ENCODE results near the gene TCP11L2.
A peak's percentile ranks its signal among the peaks of the same experiment; 100 is the strongest.
"Not testable (repeated sequence)": the region's sequence is repeated elsewhere in the genome, so short reads cannot be mapped to it uniquely, and the experiment has no call there.

The TCP11L2 gene

GRCh38 chr12:106275458-106275857 lies 27.1 kb upstream of the TCP11L2 start:
- Mint-ChIP-seq H3K4me3 (no peak overlapping the region), H3K36me3 (ENCODE audit: low read depth) (no peaks in the 10 kb centered on the region), H3K4me1 (ENCODE audit: low read depth) (no peaks in the 10 kb centered on the region), H3K27me3 (no peaks in the 10 kb centered on the region), H3K27ac (no peak overlapping the region), H3K9me3 (no peaks in the 10 kb centered on the region)
- DNase-seq, result no peak

GRCh38 chr12:106276032-106276740 lies 26.3 kb upstream of the TCP11L2 start:
- no peaks in the 10 kb centered on the region for H3K27me3 Mint-ChIP-seq
- H3K9me3 Mint-ChIP-seq, result no peaks in the 10 kb centered on the region
- H3K4me3 Mint-ChIP-seq, result no peak overlapping the region
- no peak for DNase-seq
- no peaks in the 10 kb centered on the region for H3K4me1 Mint-ChIP-seq (ENCODE audit: low read depth)
- H3K27ac Mint-ChIP-seq, result no peak overlapping the region
- no peaks in the 10 kb centered on the region for H3K36me3 Mint-ChIP-seq (ENCODE audit: low read depth)

DNA sequence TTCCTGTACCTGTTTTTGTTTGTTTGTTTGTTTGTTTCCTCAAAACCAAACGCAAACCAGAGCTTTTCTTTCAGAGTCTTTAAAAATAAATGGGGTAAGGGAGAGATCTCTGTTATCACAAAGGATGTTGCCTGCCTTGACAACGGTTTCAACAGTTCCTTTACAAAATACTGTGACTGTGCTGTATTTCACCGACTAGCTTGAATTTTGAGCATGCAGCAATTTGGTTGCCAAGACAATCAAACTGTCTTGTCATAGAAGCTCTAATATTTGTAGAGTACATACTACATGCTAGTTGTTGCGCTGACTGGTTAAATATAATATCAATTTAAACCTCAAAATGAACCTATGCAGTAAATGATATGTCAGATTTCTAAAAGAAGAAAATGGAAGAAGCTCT lies 22.4 kb upstream of the TCP11L2 start:
- H3K27ac Mint-ChIP-seq, result no peak overlapping the region
- DNase-seq, result no peak
- peaks cover 9% of the 10 kb centered on the region for H3K4me1 Mint-ChIP-seq (ENCODE audit: low read depth)
- H3K36me3 Mint-ChIP-seq (ENCODE audit: low read depth), result no peaks in the 10 kb centered on the region
- H3K27me3 Mint-ChIP-seq, result peaks cover 4% of the 10 kb centered on the region
- H3K4me3 Mint-ChIP-seq, result no peak overlapping the region
- H3K9me3 Mint-ChIP-seq, result peaks cover 4% of the 10 kb centered on the region

- H3K27ac Mint-ChIP-seq, result no peak overlapping the region
- H3K27me3 Mint-ChIP-seq, result peaks cover 6% of the 10 kb centered on the region
- DNase-seq, result no peak
- H3K36me3 Mint-ChIP-seq (ENCODE audit: low read depth), result no peaks in the 10 kb centered on the region
- H3K4me3 Mint-ChIP-seq, result no peak overlapping the region
- peaks cover 4% of the 10 kb centered on the region for H3K9me3 Mint-ChIP-seq
- H3K4me1 Mint-ChIP-seq (ENCODE audit: low read depth), result peaks cover 13% of the 10 kb centered on the region
Measured at GRCh38 chr12:106281056-106281782, 21.3 kb upstream of the TCP11L2 start.

DNA sequence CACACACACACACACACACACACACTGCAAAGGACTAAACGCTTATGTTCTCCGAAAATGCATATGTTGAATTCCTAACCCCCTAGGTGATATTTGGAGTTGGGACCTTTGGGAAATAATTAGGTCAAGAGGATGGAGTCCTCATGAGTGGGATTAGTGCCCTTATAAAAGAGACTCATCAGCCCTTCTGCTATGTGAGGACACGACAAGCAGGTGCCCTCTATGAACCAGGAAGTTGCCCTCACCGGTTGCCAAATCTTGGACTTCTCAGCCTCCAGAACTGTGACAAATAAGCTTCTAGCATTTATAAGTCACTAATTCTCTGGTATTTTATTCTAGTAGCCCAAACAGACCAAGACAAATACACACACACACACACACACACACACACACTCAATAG lies 20.7 kb upstream of the TCP11L2 start:
- Mint-ChIP-seq H3K36me3 (ENCODE audit: low read depth) (no peaks in the 10 kb centered on the region), H3K9me3 (peaks cover 4% of the 10 kb centered on the region)

GRCh38 chr12:106282457-106283097 lies 20.0 kb upstream of the TCP11L2 start:
- peak; percentile 54 for DNase-seq
- Mint-ChIP-seq H3K27ac (no peak overlapping the region), H3K9me3 (peaks cover 4% of the 10 kb centered on the region), H3K27me3 (peaks cover 6% of the 10 kb centered on the region), H3K4me3 (no peak overlapping the region), H3K36me3 (ENCODE audit: low read depth) (no peaks in the 10 kb centered on the region), H3K4me1 (ENCODE audit: low read depth) (peaks cover 17% of the 10 kb centered on the region)

More for the DNA sequence above, 20.7 kb upstream of the TCP11L2 start:
- no peak for DNase-seq
- Mint-ChIP-seq H3K4me1 (ENCODE audit: low read depth) (peaks cover 13% of the 10 kb centered on the region), H3K27ac (no peak overlapping the region), H3K27me3 (peaks cover 6% of the 10 kb centered on the region), H3K4me3 (no peak overlapping the region)

DNA sequence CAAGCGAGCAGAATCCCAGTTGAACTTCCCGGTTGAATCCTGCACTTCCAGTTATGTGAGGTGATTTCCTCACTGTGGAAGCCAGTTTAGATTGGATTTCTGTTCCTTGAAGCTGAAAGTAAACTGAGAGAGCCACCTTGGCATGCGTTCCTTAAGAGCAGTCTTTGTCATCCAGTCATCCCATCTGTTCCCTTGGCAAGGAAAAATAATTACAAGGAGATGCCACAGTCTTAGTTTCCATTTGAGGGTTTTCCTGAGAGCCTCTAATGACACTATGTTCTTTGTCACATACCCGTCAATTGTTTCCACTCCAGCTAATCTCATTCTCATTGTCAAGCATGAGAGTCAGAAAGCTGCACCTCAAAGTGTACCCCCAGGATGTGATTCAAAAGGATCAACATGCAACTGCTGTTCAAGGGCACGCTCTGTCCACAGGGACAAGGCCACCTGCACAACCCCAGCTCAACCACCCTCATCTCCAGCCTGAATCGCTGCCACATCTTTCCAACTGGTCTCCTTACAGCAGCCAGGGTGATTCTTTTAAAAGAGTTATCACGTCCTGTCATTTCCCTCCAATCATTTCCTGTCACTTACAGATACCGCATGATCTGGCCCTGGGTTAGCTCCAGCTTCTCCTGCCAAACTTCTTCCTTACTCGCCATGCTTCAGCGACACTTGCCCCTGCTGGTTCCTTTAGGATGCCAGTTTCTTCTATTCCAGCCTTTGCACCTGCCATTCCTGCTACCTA lies 18.0 kb upstream of the TCP11L2 start:
- Mint-ChIP-seq H3K4me3 (no peak overlapping the region), H3K27ac (no peak overlapping the region), H3K9me3 (peaks cover 4% of the 10 kb centered on the region), H3K27me3 (peaks cover 6% of the 10 kb centered on the region), H3K4me1 (ENCODE audit: low read depth) (peaks cover 34% of the 10 kb centered on the region), H3K36me3 (ENCODE audit: low read depth) (no peaks in the 10 kb centered on the region)
- DNase-seq, result no peak

GRCh38 chr12:106285982-106286381 lies 16.6 kb upstream of the TCP11L2 start:
- H3K27ac Mint-ChIP-seq, result no peak overlapping the region
- no peak for DNase-seq
- no peak overlapping the region for H3K4me3 Mint-ChIP-seq
- peaks cover 6% of the 10 kb centered on the region for H3K27me3 Mint-ChIP-seq
- H3K36me3 Mint-ChIP-seq (ENCODE audit: low read depth), result no peaks in the 10 kb centered on the region
- peaks cover 34% of the 10 kb centered on the region for H3K4me1 Mint-ChIP-seq (ENCODE audit: low read depth)
- H3K9me3 Mint-ChIP-seq, result peaks cover 4% of the 10 kb centered on the region

DNA sequence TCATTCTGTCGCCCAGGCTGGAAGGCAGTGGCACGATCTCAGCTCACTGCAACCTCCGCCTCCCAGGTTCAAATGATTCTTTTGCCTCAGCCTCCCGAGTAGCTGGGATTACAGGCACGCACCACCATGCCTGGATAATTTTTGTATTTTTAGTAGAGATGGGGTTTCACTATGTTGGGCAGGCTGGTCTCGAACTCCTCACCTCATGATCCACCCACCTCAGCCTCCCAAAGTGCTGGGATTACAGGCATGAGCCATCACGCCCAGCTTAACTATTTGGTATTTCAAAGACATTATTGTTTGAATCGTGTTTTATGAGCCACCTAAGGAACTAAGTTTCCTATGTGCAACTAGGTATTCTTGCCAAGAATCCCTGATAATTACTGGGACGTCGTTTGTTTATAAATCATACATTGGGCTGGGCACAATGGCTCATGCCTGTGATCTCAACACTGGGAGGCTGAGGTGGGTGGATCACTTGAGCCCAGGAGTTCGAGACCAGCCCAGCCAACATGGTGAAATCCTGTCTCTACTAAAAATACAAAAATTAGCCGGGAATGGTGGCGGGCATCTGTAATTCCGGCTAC lies 15.9 kb upstream of the TCP11L2 start:
- not testable (repeated sequence) for H3K36me3 Mint-ChIP-seq (ENCODE audit: low read depth); H3K4me3 Mint-ChIP-seq; DNase-seq; H3K9me3 Mint-ChIP-seq; H3K27ac Mint-ChIP-seq; H3K27me3 Mint-ChIP-seq
- peaks cover 34% of the 10 kb centered on the region for H3K4me1 Mint-ChIP-seq (ENCODE audit: low read depth)

GRCh38 chr12:106287364-106287763 lies 15.2 kb upstream of the TCP11L2 start:
- Mint-ChIP-seq H3K36me3 (ENCODE audit: low read depth) (no peaks in the 10 kb centered on the region), H3K4me1 (ENCODE audit: low read depth) (peaks cover 34% of the 10 kb centered on the region), H3K27ac (peak overlapping the region; percentile 11), H3K27me3 (peaks cover 6% of the 10 kb centered on the region), H3K4me3 (no peak overlapping the region), H3K9me3 (peaks cover under 1% of the 10 kb centered on the region)
- no peak for DNase-seq

DNA sequence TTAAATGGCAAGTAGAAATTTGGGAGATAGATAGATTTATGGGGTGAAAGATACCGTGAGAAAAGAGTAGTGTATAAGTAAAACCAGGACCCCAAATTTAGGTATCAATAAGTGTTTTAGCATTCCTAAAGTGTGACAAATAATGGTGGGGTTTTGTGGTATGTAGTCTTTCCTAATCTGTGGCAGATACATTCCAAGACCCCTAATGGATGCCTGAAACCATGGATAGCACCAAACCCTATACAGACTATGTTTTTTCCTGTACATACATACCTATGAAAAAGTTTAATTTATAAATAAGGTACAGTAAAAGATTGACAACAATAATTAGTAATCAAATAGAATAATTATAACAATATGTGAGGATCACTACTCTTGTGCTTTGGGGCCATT lies 14.4 kb upstream of the TCP11L2 start:
- Mint-ChIP-seq H3K4me3 (no peak overlapping the region), H3K27ac (peak overlapping the region; percentile 94), H3K36me3 (ENCODE audit: low read depth) (no peaks in the 10 kb centered on the region), H3K9me3 (no peaks in the 10 kb centered on the region), H3K4me1 (ENCODE audit: low read depth) (peaks cover 34% of the 10 kb centered on the region), H3K27me3 (peaks cover 6% of the 10 kb centered on the region)
- DNase-seq, result no peak

- no peak overlapping the region for H3K4me3 Mint-ChIP-seq
- H3K27me3 Mint-ChIP-seq, result peaks cover 6% of the 10 kb centered on the region
- H3K9me3 Mint-ChIP-seq, result no peaks in the 10 kb centered on the region
- peaks cover 34% of the 10 kb centered on the region for H3K4me1 Mint-ChIP-seq (ENCODE audit: low read depth)
- peak overlapping the region; percentile 94 for H3K27ac Mint-ChIP-seq
- H3K36me3 Mint-ChIP-seq (ENCODE audit: low read depth), result no peaks in the 10 kb centered on the region
- peak; percentile 39 for DNase-seq
Measured at GRCh38 chr12:106288494-106289195, 13.9 kb upstream of the TCP11L2 start.

GRCh38 chr12:106289196-106289681 lies 13.3 kb upstream of the TCP11L2 start:
- H3K4me3 Mint-ChIP-seq, result no peak overlapping the region
- H3K36me3 Mint-ChIP-seq (ENCODE audit: low read depth), result no peaks in the 10 kb centered on the region
- H3K27ac Mint-ChIP-seq, result peak overlapping the region; percentile 94
- no peak for DNase-seq
- H3K27me3 Mint-ChIP-seq, result peaks cover 6% of the 10 kb centered on the region
- peaks cover 33% of the 10 kb centered on the region for H3K4me1 Mint-ChIP-seq (ENCODE audit: low read depth)
- H3K9me3 Mint-ChIP-seq, result no peaks in the 10 kb centered on the region
